Neural cell (in vitro differentiated cells): ENCODE results near the gene ZNF106.

ENCODE experiments used
- CTCF ChIP-seq: fragments of 450-650 bp; IDR thresholded peaks from 2 replicates; pipeline ENCODE4 v1.5.1; 2014; ENCODE audit warnings: antibody characterized with exemption, mild to moderate bottlenecking, moderate library complexity; ENCODE audit not compliant: poor library complexity, severe bottlenecking
- POLR2AphosphoS5 ChIP-seq: IDR thresholded peaks from 2 replicates; pipeline ENCODE4 v1.6.1; 2012
- RAD21 ChIP-seq: fragments of 450-650 bp; conservative IDR thresholded peaks from 2 replicates; pipeline ENCODE4 v1.6.1; 2014; ENCODE audit warnings: antibody characterized with exemption, mild to moderate bottlenecking, moderate library complexity
- REST ChIP-seq: IDR thresholded peaks from 2 replicates; pipeline ENCODE4 v1.6.1; 2012; ENCODE audit warnings: borderline replicate concordance

GRCh38 chr15:42503825-42504224 lies 12.9 kb upstream of the ZNF106 start:
- TF ChIP-seq CTCF (no peak), REST (no peak), POLR2AphosphoS5 (no peak), RAD21 (no peak)
